Sigmoid colon (tissue), 4 donors: ENCODE measurements around the gene VPS13C.

Experiments used
- EP300 ChIP-seq, 4 donors: sonication (generic); formaldehyde crosslinking; IDR thresholded peaks; one replicate each; pipeline ENCODE4 v1.6.1; 2017; ENCODE audit warnings: antibody characterized with exemption in 4 of 4
- POLR2A ChIP-seq, 2 donors: fragments of 450-650 bp; IDR thresholded peaks; one replicate each; pipeline ENCODE4 v1.6.1; 2016; ENCODE audit warnings: antibody characterized with exemption in 2 of 2, mild to moderate bottlenecking in 2 of 2, moderate library complexity in 2 of 2
- TF ChIP-seq, protein P1 (sequence below), 4 experiments: fragments of 450-650 bp in 3 of 4; fragments of 200-600 bp in 1 of 4; IDR thresholded peaks; one replicate each; pipeline ENCODE4 v1.5.1; 2016 to 2019; ENCODE audit warnings: antibody characterized with exemption in 4 of 4, mild to moderate bottlenecking in 3 of 4, moderate library complexity in 2 of 4

DNA sequence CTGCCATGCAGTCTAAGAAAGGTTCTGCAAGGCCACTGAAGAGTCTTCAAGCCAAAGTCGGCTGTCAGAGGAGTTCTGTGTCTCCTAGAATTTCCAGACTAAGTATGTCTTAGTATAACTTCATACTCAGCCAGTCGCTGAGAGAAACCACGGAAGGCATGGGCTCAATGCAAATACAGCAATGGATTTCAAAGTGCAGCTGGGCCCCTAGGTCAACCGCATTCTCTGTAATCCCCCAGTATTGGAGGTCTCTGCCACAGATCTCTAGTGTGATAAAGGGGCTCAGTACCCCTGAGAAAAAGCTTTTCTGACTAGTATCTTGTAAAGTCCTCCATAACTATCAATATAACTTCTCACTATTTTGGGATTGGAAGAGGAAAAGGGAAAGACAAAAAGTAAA lies 208.3 kb downstream of the VPS13C start:
- no peak for TF ChIP-seq EP300 (IDR thresholded peaks at IDR 0.05)
- TF ChIP-seq, protein P1, sequence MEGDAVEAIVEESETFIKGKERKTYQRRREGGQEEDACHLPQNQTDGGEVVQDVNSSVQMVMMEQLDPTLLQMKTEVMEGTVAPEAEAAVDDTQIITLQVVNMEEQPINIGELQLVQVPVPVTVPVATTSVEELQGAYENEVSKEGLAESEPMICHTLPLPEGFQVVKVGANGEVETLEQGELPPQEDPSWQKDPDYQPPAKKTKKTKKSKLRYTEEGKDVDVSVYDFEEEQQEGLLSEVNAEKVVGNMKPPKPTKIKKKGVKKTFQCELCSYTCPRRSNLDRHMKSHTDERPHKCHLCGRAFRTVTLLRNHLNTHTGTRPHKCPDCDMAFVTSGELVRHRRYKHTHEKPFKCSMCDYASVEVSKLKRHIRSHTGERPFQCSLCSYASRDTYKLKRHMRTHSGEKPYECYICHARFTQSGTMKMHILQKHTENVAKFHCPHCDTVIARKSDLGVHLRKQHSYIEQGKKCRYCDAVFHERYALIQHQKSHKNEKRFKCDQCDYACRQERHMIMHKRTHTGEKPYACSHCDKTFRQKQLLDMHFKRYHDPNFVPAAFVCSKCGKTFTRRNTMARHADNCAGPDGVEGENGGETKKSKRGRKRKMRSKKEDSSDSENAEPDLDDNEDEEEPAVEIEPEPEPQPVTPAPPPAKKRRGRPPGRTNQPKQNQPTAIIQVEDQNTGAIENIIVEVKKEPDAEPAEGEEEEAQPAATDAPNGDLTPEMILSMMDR (IDR thresholded peaks at IDR 0.05): no peak
- no peak for TF ChIP-seq POLR2A (IDR thresholded peaks at IDR 0.05)
